GM21528 (cell line): ENCODE results near the gene ELAVL4.

ENCODE experiments used
- ATAC-seq: cut with Tn5 transposase; IDR thresholded peaks from one replicate; pipeline ENCODE4 v1.9.1; 2021; ENCODE audit warnings: mild to moderate bottlenecking, moderate library complexity; ENCODE audit not compliant: unreplicated experiment, low FRiP score

Gene ELAVL4

GRCh38 chr1:50236656-50237055 is 127.9 kb downstream of the ELAVL4 start:
- no peak for ATAC-seq

- no peak for ATAC-seq
These were observed 128.3 kb downstream of the ELAVL4 start for GRCh38 chr1:50237056-50237455.

GRCh38 chr1:50243939-50244338 is 135.2 kb downstream of the ELAVL4 start:
- ATAC-seq, result no peak

GRCh38 chr1:50246869-50247268 is 138.1 kb downstream of the ELAVL4 start:
- ATAC-seq, result no peak

- peak; percentile 75 for ATAC-seq
These were observed 143.0 kb downstream of the ELAVL4 start for GRCh38 chr1:50251702-50252101.

- ATAC-seq, result no peak
These were observed 143.5 kb downstream of the ELAVL4 start for GRCh38 chr1:50252196-50252595.
